Neural cell (in vitro differentiated cells): ENCODE results near the gene DDX54.

Experiments
- CTCF ChIP-seq: fragments of 450-650 bp; IDR thresholded peaks from 2 replicates; pipeline ENCODE4 v1.5.1; 2014; ENCODE audit warnings: antibody characterized with exemption, mild to moderate bottlenecking, moderate library complexity; ENCODE audit not compliant: poor library complexity, severe bottlenecking
- POLR2AphosphoS5 ChIP-seq: IDR thresholded peaks from 2 replicates; pipeline ENCODE4 v1.6.1; 2012

GRCh38 chr12:113159937-113160336, 25.3 kb downstream of the DDX54 start:
- no peak for TF ChIP-seq CTCF
- no peak for TF ChIP-seq POLR2AphosphoS5
